ENCODE results near the gene CD247. TPM values are rescaled to one million over a fixed set of nuclear protein-coding genes. Genes with fewer than 3 reads are reported as not detected.

CD247 gene
- total RNA-seq, 4 donors from 2014 or later: 2.0 to 4.7 (median 2.6) TPM

GRCh38 chr1:167529829-167530474 is 11.6 kb upstream of the CD247 start:
- ATAC-seq (ENCODE audit: low FRiP score) (no peak), DNase-seq (ENCODE audit: low spot score) (no peak)
- no peak for TF ChIP-seq CTCF (IDR thresholded peaks at IDR 0.05)

GRCh38 chr1:167528057-167528728 is 9.9 kb upstream of the CD247 start:
- DNase-seq (ENCODE audit: low spot score) (no peak), ATAC-seq (ENCODE audit: low FRiP score) (no peak)
- TF ChIP-seq CTCF (IDR thresholded peaks at IDR 0.05): no peak

GRCh38 chr1:167526667-167527383 is 8.5 kb upstream of the CD247 start:
- no peak for DNase-seq (ENCODE audit: low spot score)
- TF ChIP-seq CTCF (IDR thresholded peaks at IDR 0.05): no peak
- no peak for ATAC-seq (ENCODE audit: low FRiP score)

GRCh38 chr1:167524651-167525050 is 6.3 kb upstream of the CD247 start:
- no peak for TF ChIP-seq CTCF (IDR thresholded peaks at IDR 0.05)
- no peak for DNase-seq (ENCODE audit: low spot score)
- no peak for ATAC-seq (ENCODE audit: low FRiP score)

- no peak for ATAC-seq (ENCODE audit: low FRiP score)
- TF ChIP-seq CTCF (IDR thresholded peaks at IDR 0.05): no peak
These were observed 3.9 kb upstream of the CD247 start for GRCh38 chr1:167522246-167522645.

GRCh38 chr1:167520711-167521206 is 2.4 kb upstream of the CD247 start:
- ATAC-seq (ENCODE audit: low FRiP score) (no peak), DNase-seq (ENCODE audit: low spot score) (no peak)
- no peak for TF ChIP-seq CTCF (IDR thresholded peaks at IDR 0.05)

More at GRCh38 chr1:167522246-167522645, 3.9 kb upstream of the CD247 start:
- no peak for DNase-seq (ENCODE audit: low spot score)
